Measurements from ENCODE around the gene DUSP28.

DNA sequence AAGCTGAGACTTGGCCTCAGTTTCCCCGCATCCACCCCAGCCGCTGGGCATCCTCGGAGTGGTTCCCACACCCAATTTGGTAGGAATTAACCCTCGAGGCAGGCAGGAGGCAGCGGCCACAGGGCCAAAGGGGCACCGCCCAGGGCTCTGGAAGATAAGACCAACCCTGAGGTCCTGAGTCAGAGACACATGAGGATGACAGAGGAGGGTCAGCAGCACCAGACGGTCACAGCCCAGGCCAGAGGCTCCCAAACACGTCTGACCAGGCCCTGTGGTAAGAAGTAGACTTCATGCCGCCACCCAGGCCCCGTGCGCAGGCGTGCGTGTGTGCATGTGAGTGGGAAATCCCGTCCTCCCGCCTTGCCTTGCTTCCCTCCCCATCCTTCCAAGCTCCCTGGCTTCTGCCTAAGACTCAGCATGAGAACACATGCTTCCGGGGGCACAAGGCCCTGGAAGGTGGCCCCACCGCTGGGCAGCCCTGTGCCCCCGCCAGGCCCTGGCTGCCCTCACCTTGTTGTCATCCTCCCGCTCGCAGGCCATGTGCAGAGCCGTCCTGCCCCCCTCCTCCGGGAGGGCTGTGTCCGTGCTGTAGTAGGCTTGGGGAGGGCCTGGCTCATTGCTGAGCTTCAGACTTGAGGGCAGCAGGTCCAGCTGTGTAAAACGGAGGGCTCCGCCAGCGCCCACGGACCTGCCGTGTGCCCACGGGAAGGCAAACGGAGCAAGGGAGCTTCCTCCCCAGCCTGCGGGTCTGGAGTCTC lies 48.6 kb upstream of the DUSP28 start:
- no peak for TF ChIP-seq CTCF (IDR thresholded peaks at IDR 0.05)
- no peak for TF ChIP-seq EZH2 (IDR thresholded peaks at IDR 0.05; ENCODE audit: borderline replicate concordance, insufficient read depth, low read depth, low read length, poor library complexity, severe bottlenecking)

Measured in B cell (primary cell).